ENCODE measurements around the gene PDXP. TPM values are rescaled to one million over a fixed set of nuclear protein-coding genes. Genes with fewer than 3 reads are reported as not detected.

Gene PDXP
- polyA plus RNA-seq, 1 donor (not counting 4 experiments of a cell fraction or from before 2014, with no cell fraction given): 5.2 TPM

DNA sequence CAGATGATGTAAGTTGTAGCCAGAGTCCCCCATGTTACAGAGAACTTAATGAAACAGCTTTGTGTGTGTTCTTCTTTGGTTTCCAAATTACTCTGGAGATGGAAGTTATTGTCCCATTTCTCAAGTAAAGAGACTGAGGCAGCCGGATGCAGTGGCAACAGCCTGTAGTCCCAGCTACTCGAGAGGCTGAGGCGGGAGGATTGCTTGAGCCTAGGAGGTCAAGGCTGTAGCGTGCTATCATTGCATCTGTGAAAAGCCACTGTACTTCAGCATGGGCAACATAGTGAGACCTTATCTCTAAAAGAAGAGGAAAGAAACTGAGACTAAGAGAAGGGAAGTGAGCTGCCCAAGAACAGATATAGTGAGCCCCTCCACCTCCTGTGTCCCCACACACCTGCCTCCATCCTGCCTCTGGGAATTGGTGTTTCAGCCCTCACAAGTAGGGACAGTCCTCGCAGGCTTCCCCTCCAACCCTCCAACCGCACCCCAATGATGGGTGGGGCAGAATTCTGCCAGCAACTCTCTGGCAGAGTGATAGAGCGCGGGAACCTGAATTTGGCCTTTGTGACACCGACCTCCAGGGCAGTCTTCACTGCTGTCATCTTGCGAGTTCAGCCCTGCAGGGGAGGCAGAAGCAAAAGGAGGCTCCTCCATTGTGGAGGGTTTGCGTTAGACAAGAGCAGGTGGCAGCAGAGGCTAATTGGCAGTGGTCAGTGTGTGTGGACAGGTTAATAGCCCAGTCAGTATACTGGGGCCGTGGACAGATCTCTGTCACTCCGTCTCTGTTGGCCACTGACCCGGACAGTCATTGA is 1.6 kb downstream of the PDXP start:
- FAIRE-seq: peak; percentile 41
- peak overlapping the region in 2 of 3 experiments; percentile 65 to 77 for H3K4me3 ChIP-seq (ENCODE audit: control insufficient read depth in 2 of 3, extremely low read depth in 1 of 3, insufficient read depth in 2 of 3, low read depth in 1 of 3, low read length in 3 of 3)
- dilution Hi-C loops (cut with MboI; ENCODE audit: extremely low pct_ligation_motif_present, low sequenced_read_pairs): no loop called here

GRCh38 chr22:37660709-37661045 is 2.2 kb downstream of the PDXP start:
- no peak for DNase-seq (ENCODE audit: low read depth, low spot score)
- Histone ChIP-seq H3K4me1 (ENCODE audit: control insufficient read depth, extremely low read depth, insufficient read depth, low read length) (peaks cover 20% of the 10 kb centered on the region), H3K4me3 (ENCODE audit: control insufficient read depth in 2 of 3, extremely low read depth in 1 of 3, insufficient read depth in 2 of 3, low read depth in 1 of 3, low read length in 3 of 3) (no peak overlapping the region), H3K9me3 (ENCODE audit: control insufficient read depth, low read depth, low read length) (no peaks in the 10 kb centered on the region), H3K4me2 (ENCODE audit: control insufficient read depth, extremely low read depth, insufficient read depth, low read depth, low read length) (no peak overlapping the region), H3K9ac (ENCODE audit: control insufficient read depth, extremely low read depth, insufficient read depth, low read length) (no peak overlapping the region), H3K9me1 (ENCODE audit: control insufficient read depth, extremely low read depth, insufficient read depth, low read length) (no peaks in the 10 kb centered on the region), H2AFZ (ENCODE audit: control insufficient read depth, low read length) (no peak overlapping the region), H3K79me2 (ENCODE audit: control insufficient read depth, insufficient read depth, low read length) (peaks cover 23% of the 10 kb centered on the region), H4K20me1 (ENCODE audit: control insufficient read depth, extremely low read depth, insufficient read depth, low read length) (peaks cover 3% of the 10 kb centered on the region), H3K27ac (ENCODE audit: control insufficient read depth, insufficient read depth, low read length) (no peak overlapping the region), H3K36me3 (ENCODE audit: control insufficient read depth in 2 of 2, extremely low read depth in 1 of 2, insufficient read depth in 2 of 2, low read length in 2 of 2) (peaks cover 1% of the 10 kb centered on the region in 2 experiments), H3K27me3 (ENCODE audit: control insufficient read depth, extremely low read depth, insufficient read depth, low read length) (no peaks in the 10 kb centered on the region)
- dilution Hi-C loops (cut with MboI; ENCODE audit: extremely low pct_ligation_motif_present, low sequenced_read_pairs): no loop called here
- no peak for TF ChIP-seq CTCF (optimal IDR thresholded peaks at IDR 0.05 in 1 of 3, IDR thresholded peaks at IDR 0.05 in 1 of 3, conservative IDR thresholded peaks at IDR 0.05 in 1 of 3; ENCODE audit: extremely low read depth in 1 of 3, insufficient read depth in 2 of 3, low read length in 3 of 3)
- FAIRE-seq: no peak

More for the DNA sequence above, 1.6 kb downstream of the PDXP start:
- no peak overlapping the region for H2AFZ ChIP-seq (ENCODE audit: control insufficient read depth, low read length)
- no peak for DNase-seq (ENCODE audit: low read depth, low spot score)
- H3K9me1 ChIP-seq (ENCODE audit: control insufficient read depth, extremely low read depth, insufficient read depth, low read length): no peaks in the 10 kb centered on the region
- peaks cover 23% of the 10 kb centered on the region for H3K79me2 ChIP-seq (ENCODE audit: control insufficient read depth, insufficient read depth, low read length)
- no peak overlapping the region for H3K27ac ChIP-seq (ENCODE audit: control insufficient read depth, insufficient read depth, low read length)
- no peak for TF ChIP-seq EZH2 (IDR thresholded peaks at IDR 0.05; ENCODE audit: low read length)
- TF ChIP-seq CTCF (optimal IDR thresholded peaks at IDR 0.05 in 1 of 3, IDR thresholded peaks at IDR 0.05 in 1 of 3, conservative IDR thresholded peaks at IDR 0.05 in 1 of 3; ENCODE audit: extremely low read depth in 1 of 3, insufficient read depth in 2 of 3, low read length in 3 of 3): no peak
- no peaks in the 10 kb centered on the region for H3K36me3 ChIP-seq (ENCODE audit: control insufficient read depth in 2 of 2, extremely low read depth in 1 of 2, insufficient read depth in 2 of 2, low read length in 2 of 2)
- H3K9me3 ChIP-seq (ENCODE audit: control insufficient read depth, low read depth, low read length): no peaks in the 10 kb centered on the region
- H3K27me3 ChIP-seq (ENCODE audit: control insufficient read depth, extremely low read depth, insufficient read depth, low read length): no peaks in the 10 kb centered on the region
- peak overlapping the region; percentile 98 for H3K4me2 ChIP-seq (ENCODE audit: control insufficient read depth, extremely low read depth, insufficient read depth, low read depth, low read length)
- H3K4me1 ChIP-seq (ENCODE audit: control insufficient read depth, extremely low read depth, insufficient read depth, low read length): peaks cover 20% of the 10 kb centered on the region
- peaks cover 3% of the 10 kb centered on the region for H4K20me1 ChIP-seq (ENCODE audit: control insufficient read depth, extremely low read depth, insufficient read depth, low read length)
- H3K9ac ChIP-seq (ENCODE audit: control insufficient read depth, extremely low read depth, insufficient read depth, low read length): peak overlapping the region; percentile 50

Measured in keratinocyte (primary cell).